BJ (cell line): ENCODE data around the gene C1GALT1. TPM values are rescaled to one million over a fixed set of nuclear protein-coding genes. Genes with fewer than 3 reads are reported as not detected.
"Not testable (repeated sequence)": the region's sequence is repeated elsewhere in the genome, so short reads cannot be mapped to it uniquely, and the experiment has no call there.

Source experiments
- CTCF ChIA-PET: fragments of 350-600 bp; formaldehyde crosslinking; extraction: SDS; loops from one replicate; lab custom pipeline; 2021; ENCODE audit warnings: antibody characterized with exemption, inconsistent platforms; lab: Yijun Ruan, JAX
- POLR2A ChIA-PET: fragments of 300-600 bp; sonication (Branson Sonifier 250); formaldehyde crosslinking; extraction: SDS; loops from one replicate; lab custom pipeline; 2021; ENCODE audit warnings: antibody characterized with exemption; lab: Charles Lee
- DNase-seq: peaks from one replicate; pipeline ENCODE4 v3.0.0-alpha.2; 2011; ENCODE audit warnings: low read depth
- H3K27me3 ChIP-seq: 2 replicates; pipeline ENCODE4 v1.6.0; 2011; ENCODE audit warnings: low read length; ENCODE audit not compliant: control insufficient read depth, insufficient read depth
- H3K36me3 ChIP-seq: 2 replicates; pipeline ENCODE4 v1.5.1; 2011; ENCODE audit warnings: low read length; ENCODE audit not compliant: control insufficient read depth, insufficient read depth
- H3K4me3 ChIP-seq: 2 replicates; pipeline ENCODE4 v1.5.1; 2011; ENCODE audit warnings: low read depth, mild to moderate bottlenecking, control low read depth, low read length
- polyA plus RNA-seq: library from polyadenylated mRNA; depleted of rRNA; stranded (reverse); fragments of >200 nt; gene quantifications from 2 replicates; pipeline ENCODE4 v1.2.3, GENCODE V29; 2011
- TF ChIP-seq, protein P1 (sequence below): IDR thresholded peaks from 2 replicates; pipeline ENCODE4 v1.5.1; 2011; ENCODE audit warnings: low read depth, mild to moderate bottlenecking, control low read depth, inconsistent platforms, low read length, moderate library complexity; ENCODE audit not compliant: insufficient read depth

The C1GALT1 gene
- polyA plus RNA-seq, 1 experiment: 7.9 TPM

DNA sequence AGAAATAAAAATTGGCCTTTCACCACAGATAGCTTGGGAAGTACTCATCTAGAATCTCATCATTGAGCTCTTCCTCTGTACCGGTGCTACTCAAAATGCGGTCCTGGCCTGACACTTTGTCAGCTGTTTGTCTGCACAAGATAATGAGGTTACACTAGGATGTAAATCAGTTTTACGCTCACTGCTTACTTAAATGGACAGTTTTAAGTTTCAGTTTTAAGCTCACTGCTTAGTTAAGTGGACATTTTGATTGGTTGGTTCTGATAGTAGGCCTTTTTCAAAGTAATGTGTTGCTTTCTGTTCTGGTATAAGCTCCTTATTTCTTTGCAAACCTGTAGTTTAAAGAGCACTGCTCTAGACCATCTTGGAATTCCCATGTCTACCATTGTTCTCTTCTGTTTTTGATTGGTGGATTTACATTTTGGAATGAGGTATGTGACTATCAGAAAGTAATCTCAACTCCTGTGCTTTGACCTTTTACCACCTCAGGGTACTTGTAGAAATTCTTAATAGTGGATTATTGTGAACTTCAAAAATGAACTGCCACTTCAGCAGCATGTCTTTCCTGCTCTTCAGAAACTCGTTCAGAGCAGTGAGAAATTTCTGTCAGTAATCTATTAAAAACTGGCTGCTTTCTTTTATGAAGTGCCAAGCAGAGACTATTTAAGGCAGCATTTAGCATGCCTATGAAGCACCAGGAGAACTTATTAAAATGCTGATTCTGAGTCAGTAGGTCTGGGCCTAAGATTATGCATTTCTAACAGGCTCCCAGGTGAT is 55.0 kb downstream of the C1GALT1 start:
- CTCF ChIA-PET: interaction anchor here (0.9 to 1.3 kb wide), 2 partner anchors 9 to 15 kb away, joined by 3 to 4 read pairs; no protein-coding TSS in a partner anchor
- Histone ChIP-seq H3K4me3 (no peak overlapping the region), H3K36me3 (no peaks in the 10 kb centered on the region; the same call in 1 of the 2 replicates), H3K27me3 (no peaks in the 10 kb centered on the region)
- POLR2A ChIA-PET: no interaction called here
- DNase-seq: no peak
- TF ChIP-seq, protein P1, sequence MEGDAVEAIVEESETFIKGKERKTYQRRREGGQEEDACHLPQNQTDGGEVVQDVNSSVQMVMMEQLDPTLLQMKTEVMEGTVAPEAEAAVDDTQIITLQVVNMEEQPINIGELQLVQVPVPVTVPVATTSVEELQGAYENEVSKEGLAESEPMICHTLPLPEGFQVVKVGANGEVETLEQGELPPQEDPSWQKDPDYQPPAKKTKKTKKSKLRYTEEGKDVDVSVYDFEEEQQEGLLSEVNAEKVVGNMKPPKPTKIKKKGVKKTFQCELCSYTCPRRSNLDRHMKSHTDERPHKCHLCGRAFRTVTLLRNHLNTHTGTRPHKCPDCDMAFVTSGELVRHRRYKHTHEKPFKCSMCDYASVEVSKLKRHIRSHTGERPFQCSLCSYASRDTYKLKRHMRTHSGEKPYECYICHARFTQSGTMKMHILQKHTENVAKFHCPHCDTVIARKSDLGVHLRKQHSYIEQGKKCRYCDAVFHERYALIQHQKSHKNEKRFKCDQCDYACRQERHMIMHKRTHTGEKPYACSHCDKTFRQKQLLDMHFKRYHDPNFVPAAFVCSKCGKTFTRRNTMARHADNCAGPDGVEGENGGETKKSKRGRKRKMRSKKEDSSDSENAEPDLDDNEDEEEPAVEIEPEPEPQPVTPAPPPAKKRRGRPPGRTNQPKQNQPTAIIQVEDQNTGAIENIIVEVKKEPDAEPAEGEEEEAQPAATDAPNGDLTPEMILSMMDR: no peak

DNA sequence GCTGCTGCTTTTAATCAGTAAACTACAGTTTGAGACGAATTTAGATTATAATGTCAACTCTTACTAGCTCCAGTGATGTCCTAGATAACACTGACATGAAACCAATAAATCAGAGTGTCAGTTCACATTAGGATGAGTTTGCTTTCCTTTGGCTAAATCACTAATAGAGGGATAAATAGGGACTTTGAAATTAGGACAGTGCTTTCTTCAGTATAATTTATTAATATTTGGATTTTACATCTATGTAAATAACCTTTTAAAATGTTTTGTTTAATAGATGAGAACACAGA is 55.6 kb downstream of the C1GALT1 start:
- TF ChIP-seq, protein P1: no peak
- H3K27me3 ChIP-seq: no peaks in the 10 kb centered on the region
- ChIA-PET POLR2A (no interaction called here), CTCF (no interaction called here)
- no peaks in the 10 kb centered on the region; the same call in 1 of the 2 replicates for H3K36me3 ChIP-seq
- no peak for DNase-seq
- H3K4me3 ChIP-seq: no peak overlapping the region

DNA sequence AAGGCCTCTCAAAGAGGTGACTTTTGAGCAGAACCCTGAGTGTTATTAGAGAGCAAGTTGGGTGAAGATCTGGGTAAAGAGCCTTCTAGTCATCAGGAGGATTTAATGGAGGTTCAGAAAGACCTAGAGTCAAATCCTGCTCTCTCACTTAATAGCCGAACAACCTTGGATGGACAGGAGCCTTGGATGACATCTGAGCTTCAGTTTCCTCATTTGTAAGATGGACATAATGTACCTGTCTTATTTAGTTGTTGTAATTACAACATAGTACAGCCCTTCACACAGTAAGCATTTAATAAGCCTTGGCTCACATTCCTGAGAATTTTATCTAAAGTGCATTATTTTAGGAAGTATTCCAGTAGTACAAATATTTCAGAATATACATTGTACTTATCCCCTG is 57.0 kb downstream of the C1GALT1 start:
- Histone ChIP-seq H3K4me3 (no peak overlapping the region), H3K36me3 (no peaks in the 10 kb centered on the region; the same call in 1 of the 2 replicates), H3K27me3 (no peaks in the 10 kb centered on the region)
- ChIA-PET POLR2A (no interaction called here), CTCF (no interaction called here)
- TF ChIP-seq, protein P1: no peak
- no peak for DNase-seq

- ChIA-PET POLR2A (no interaction called here), CTCF (interaction anchor here (1.1 kb wide), 2 partner anchors 133 to 139 kb away, joined by 3 to 4 read pairs; no protein-coding TSS in a partner anchor)
- no peak for DNase-seq
- no peak overlapping the region for H3K4me3 ChIP-seq
- H3K36me3 ChIP-seq: no peaks in the 10 kb centered on the region; the same call in 1 of the 2 replicates
- no peaks in the 10 kb centered on the region for H3K27me3 ChIP-seq
- TF ChIP-seq, protein P1: no peak
These were observed 60.6 kb downstream of the C1GALT1 start for GRCh38 chr7:7242899-7243298.

DNA sequence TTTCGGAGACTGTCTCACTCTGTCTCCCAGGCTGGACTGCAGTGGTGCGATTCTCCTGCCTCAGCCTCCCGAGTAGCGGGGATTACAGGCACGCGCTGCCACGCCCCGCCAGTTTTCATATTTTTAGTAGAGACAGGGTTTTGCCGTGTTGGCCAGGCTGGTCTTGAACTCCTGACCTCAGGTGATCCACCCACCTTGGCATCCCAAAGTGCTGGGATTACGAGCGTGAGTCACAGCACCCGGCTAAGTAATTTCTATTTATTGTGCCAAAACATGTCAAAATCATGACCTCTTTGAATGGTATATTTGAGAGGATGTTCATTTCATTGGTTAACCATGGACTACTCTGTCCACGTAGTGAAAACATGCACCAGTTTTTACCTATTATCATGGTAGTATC is 62.9 kb downstream of the C1GALT1 start:
- DNase-seq, H3K27me3 ChIP-seq, CTCF ChIA-PET, H3K36me3 ChIP-seq, H3K4me3 ChIP-seq, POLR2A ChIA-PET: not testable (repeated sequence)
